Measurements from ENCODE around the gene CASR.

DNA sequence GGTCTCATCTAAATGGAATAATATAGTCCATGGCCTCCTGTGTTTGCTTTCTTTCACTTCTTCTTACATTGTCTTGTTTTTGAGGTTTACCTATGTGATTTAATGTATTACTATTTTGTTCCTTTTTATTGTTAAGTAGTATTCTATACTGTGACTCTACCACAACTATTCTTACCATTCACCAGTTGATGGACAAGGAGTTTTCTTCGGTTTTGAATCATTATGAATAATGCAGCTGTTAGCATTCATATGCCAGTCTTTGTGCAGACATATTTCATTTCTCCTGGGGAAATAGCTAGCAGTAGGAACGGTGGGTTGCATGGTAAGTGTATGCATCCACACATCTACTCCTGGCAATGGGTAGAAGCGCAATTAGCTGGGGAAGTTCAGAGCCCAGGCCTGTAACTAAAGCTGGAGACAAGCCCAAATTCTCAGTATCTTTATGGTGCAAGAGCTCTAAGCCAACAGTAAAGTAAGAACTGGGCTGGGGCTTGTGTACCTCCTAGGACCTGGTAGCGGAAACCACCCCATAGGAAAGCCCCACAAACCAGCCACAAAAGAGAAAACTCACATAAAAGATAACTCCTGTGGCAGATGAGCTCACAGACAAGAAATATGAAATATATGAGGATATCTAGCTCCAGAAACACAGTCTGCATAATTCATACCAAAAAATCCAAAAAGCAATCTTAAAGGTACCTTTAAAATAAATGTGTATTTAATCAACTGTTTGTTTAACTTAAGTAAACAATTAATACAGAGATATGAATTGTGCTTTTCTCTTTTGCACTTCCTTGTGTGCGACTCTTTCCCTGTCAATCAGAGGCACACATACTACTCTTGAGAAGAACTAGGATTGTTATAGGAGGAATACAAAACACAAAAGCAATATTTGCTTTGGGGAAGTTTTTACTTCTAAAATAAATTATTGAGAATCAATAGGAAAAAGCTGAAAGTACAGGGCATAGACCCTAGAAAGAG is 138.9 kb downstream of the CASR start:
- TF ChIP-seq EZH2 (IDR thresholded peaks at IDR 0.05; ENCODE audit: low read length, unreplicated experiment), result no peak
- TF ChIP-seq, protein P1, sequence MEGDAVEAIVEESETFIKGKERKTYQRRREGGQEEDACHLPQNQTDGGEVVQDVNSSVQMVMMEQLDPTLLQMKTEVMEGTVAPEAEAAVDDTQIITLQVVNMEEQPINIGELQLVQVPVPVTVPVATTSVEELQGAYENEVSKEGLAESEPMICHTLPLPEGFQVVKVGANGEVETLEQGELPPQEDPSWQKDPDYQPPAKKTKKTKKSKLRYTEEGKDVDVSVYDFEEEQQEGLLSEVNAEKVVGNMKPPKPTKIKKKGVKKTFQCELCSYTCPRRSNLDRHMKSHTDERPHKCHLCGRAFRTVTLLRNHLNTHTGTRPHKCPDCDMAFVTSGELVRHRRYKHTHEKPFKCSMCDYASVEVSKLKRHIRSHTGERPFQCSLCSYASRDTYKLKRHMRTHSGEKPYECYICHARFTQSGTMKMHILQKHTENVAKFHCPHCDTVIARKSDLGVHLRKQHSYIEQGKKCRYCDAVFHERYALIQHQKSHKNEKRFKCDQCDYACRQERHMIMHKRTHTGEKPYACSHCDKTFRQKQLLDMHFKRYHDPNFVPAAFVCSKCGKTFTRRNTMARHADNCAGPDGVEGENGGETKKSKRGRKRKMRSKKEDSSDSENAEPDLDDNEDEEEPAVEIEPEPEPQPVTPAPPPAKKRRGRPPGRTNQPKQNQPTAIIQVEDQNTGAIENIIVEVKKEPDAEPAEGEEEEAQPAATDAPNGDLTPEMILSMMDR (conservative IDR thresholded peaks at IDR 0.05; ENCODE audit: low read depth, low read length), result no peak

Measured in PC-3 (cell line).